Renal cortical epithelial cell (primary cell): Measurements from ENCODE around the gene GAGE10. TPM values are rescaled to one million over a fixed set of nuclear protein-coding genes. Genes with fewer than 3 reads are reported as not detected.
"Not testable (repeated sequence)": the region's sequence is repeated elsewhere in the genome, so short reads cannot be mapped to it uniquely, and the experiment has no call there.

ENCODE experiments used
- DNase-seq: peaks from one replicate; pipeline ENCODE4 v3.0.0-alpha.2; 2011; ENCODE audit warnings: low read depth
- total RNA-seq: library from RNA; depleted of rRNA; stranded (reverse); fragments of >200 nt; gene quantifications from 2 replicates; pipeline ENCODE4 v1.2.3, GENCODE V29; 2014

GAGE10 gene
- total RNA-seq, 1 donor from 2014 or later = not detected

DNA sequence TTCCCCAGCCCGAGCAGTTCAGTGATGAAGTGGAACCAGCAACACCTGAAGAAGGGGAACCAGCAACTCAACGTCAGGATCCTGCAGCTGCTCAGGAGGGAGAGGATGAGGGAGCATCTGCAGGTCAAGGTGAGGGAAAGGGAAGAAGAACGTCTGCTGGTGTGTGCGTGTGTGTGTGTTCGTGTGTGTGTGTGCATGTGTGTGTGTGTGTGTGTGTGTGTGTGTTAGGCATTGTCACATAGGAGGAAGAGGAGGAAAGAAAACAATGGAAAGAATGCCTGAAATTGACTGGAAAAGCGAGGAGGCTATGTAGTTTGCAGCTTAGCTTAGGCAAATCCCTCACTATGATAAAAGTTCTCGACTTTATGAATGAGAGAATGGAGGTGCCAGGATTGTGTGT lies 20.3 kb downstream of the GAGE10 start:
- not testable (repeated sequence) for DNase-seq

DNA sequence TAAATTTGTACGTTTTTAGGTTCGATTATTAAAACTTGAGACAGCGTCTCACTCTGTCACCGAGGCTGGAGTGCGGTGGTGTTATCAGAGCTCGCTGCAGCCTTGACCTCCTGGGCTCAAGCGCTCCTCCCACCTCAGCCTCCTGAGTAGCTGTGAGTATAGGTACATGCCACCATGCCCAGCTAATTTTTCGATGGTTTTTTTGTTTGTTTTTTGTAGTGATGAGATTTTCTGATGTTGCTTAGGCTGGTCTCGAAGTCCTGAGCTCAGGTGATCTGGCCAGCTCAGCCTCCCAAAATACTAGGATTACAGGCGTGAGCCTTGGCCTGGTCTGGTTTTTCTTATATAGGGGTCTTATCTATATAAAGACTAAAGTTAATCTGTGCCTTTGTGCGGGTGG lies 27.0 kb downstream of the GAGE10 start:
- not testable (repeated sequence) for DNase-seq

DNA sequence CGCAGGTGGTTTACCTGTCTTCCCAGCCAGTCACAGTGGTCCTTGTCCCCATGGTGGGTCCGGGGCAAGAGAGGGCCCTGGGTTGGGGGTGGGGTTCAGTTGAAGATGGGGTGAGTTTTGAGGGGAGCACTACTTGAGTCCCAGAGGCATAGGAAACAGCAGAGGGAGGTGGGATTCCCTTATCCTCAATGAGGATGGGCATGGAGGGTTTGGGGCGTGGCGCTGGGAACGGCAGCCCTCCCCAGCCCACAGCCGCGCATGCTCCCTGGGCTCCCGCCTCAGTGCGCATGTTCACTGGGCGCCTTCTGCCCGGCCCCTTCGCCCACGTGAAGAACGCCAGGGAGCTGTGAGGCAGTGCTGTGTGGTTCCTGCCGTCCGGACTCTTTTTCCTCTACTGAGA lies 27.8 kb downstream of the GAGE10 start, which contains the start of gene GAGE13:
Gene GAGE13 (plus strand): TSS at position 301 of the 400 bp plus-strand sequence. CDS start 1,156 bp downstream, outside the sequence.
- DNase-seq = not testable (repeated sequence)

DNA sequence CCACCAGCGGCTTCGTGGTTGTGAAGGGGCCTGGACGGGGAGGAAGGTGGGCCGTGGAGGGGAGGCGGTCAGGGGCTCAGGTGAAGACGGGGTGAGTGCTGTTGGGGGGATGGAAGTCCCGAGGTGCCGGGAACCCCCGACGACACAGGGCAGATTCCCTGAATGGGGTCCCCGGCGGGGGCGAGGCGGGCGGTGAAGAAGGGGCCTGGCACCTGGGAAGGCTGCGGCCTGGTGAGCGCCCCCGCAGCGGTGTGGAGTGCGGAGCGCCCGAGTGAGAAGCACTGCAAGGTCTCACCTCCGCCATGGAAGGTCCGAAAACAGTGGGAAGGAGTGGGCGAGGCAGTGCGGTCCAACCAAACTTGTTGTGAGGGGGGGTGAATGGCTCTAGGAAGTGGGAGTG lies 28.4 kb downstream of the GAGE10 start:
- DNase-seq = not testable (repeated sequence)

DNA sequence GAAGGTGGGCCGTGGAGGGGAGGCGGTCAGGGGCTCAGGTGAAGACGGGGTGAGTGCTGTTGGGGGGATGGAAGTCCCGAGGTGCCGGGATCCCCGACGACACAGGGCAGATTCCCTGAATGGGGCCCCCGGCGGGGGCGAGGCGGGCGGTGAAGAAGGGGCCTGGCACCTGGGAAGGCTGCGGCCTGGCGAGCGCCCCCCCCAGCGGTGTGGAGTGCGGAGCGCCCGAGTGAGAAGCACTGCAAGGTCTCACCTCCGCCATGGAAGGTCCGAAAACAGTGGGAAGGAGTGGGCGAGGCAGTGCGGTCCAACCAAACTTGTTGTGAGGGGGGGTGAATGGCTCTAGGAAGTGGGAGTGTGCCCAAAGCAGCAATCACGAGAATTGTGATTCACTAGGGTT lies 38.0 kb downstream of the GAGE10 start:
- not testable (repeated sequence) for DNase-seq

DNA sequence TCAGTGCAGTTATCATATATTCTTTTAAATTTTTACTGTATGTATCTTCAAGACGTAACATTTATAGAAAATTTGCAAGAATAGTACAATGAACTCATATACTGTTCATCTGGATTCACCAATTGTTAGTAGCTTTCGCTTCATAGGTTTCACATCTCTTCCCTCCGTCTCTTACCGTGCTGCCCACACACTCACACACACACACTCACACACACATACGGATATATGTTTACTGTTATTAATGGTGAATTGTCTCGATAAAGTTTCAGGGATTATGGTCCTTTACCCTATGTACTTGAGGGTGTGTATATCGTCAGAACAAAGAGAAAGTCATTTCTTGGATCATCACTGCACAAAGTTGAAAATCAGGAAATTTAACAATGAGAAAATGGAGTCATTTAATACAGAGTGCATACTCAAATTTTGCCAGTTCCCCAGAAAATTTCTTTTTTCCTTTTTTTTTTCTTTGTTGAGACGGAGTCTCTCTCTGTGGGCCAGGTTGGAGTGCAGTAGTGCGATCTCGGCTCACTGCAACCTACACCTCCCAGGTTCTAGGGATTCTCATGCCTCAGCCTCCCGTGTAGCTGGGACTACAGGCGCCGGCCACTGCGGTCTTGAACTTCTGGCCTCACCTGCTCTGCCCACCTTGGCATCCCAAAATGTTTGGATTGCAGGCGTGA lies 41.2 kb downstream of the GAGE10 start:
- not testable (repeated sequence) for DNase-seq

DNA sequence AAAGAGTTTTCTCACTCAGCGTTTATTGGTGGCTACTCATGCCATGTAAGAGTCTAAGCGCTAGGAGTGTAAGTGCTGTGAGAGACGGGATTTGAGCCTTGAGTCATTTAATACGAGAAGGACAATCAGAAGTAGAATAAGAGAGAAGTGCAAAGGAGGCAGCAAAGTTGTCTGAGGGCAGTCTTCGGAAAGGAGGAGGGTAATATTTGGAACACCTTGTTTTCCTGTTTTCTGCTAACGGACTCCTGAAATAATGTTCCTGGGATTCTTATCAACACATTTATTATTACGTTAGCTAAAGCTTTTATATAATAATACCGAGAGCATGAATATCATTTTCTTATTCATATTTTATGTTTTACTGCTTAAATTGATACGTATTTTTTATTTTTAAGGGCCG lies 42.0 kb downstream of the GAGE10 start:
- DNase-seq = not testable (repeated sequence)

DNA sequence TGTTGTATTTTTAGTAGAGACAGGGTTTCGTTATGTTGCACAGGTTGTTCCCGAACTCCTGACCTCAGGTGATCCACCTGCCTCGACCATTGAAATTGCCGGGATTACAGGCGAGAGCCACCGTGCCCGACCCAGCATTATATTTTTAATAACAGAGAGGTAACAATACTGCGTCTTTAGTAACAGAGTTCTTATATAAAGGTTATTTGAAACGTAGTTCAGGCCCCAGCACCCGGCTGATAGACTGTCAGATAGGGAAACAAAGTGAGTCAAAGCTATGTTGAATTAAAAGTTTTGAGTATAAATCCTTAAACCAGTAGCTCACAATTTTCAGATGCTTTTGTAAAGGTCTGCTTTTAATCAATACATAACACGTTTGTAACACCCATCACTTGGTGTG lies 42.7 kb downstream of the GAGE10 start:
- DNase-seq = not testable (repeated sequence)

Other genes with a start within 250 kb of the GAGE10 start
- gene CCDC120, start 244.6 kb upstream of the GAGE10 start, total RNA-seq = 1.9 and 5.5 TPM in 2 replicates
- gene PRAF2, start 229.6 kb upstream of the GAGE10 start, total RNA-seq = 4.3 and 9.4 TPM in 2 replicates
- gene WDR45, start 223.8 kb upstream of the GAGE10 start, total RNA-seq = 39.8 and 62.7 TPM in 2 replicates
- 21.5 and 26.2 TPM in 2 replicates for gene GPKOW, start 179.9 kb upstream of the GAGE10 start, total RNA-seq
- gene MAGIX, start 140.9 kb upstream of the GAGE10 start, total RNA-seq = 5.3 and 8.5 TPM in 2 replicates
- 10.4 and 13.4 TPM in 2 replicates for gene PLP2, start 131.7 kb upstream of the GAGE10 start, total RNA-seq
- 6.9 and 14.2 TPM in 2 replicates for gene PRICKLE3, start 117.3 kb upstream of the GAGE10 start, total RNA-seq
- 0.10 and 0.52 TPM in 2 replicates for gene SYP, start 103.5 kb upstream of the GAGE10 start, total RNA-seq
- gene CACNA1F, start 70.3 kb upstream of the GAGE10 start, total RNA-seq = 0.05 TPM in 1 of 2 replicates, not detected in the other
- 12.6 and 14.2 TPM in 2 replicates for gene CCDC22, start 68.2 kb upstream of the GAGE10 start, total RNA-seq
- gene FOXP3, start 38.9 kb upstream of the GAGE10 start, total RNA-seq = 0.05 TPM in 1 of 2 replicates, not detected in the other
- gene PPP1R3F, start 33.9 kb upstream of the GAGE10 start, total RNA-seq = 1.6 and 12.4 TPM in 2 replicates
- gene GAGE12J, start 18.4 kb downstream of the GAGE10 start, total RNA-seq = not detected in 2 replicates
- not detected in 2 replicates for gene GAGE13, start 27.9 kb downstream of the GAGE10 start, total RNA-seq
- gene GAGE12C, start 228.5 kb downstream of the GAGE10 start, total RNA-seq = not detected in 2 replicates
- not detected in 2 replicates for gene GAGE12D, start 238.1 kb downstream of the GAGE10 start, total RNA-seq
- gene GAGE12E, start 247.6 kb downstream of the GAGE10 start, total RNA-seq = not detected in 2 replicates